Left lung (tissue), 10 donors: Measurements from ENCODE around the gene DTNB. TPM values are rescaled to one million over a fixed set of nuclear protein-coding genes. Genes with fewer than 3 reads are reported as not detected.

ENCODE experiments used
- ATAC-seq: fragments of 200-7000 bp; cut with Tn5 transposase; one replicate; pipeline ENCODE4 v1.9.1; 2020; ENCODE audit warnings: moderate library complexity
- DNase-seq, 4 donors: peaks; one replicate each; pipeline ENCODE4 v3.0.0-alpha.2; 2013 to 2020
- H3K27ac ChIP-seq, 2 donors: fragments of 200-600 bp; sonication (generic) in 1 of 2; one replicate each; pipeline versions ENCODE4 v1.5.0 to v1.8.0; 2020 to 2021
- H3K27me3 ChIP-seq, 2 donors: fragments of 200-600 bp; sonication (generic) in 1 of 2; one replicate each; pipeline versions ENCODE4 v1.5.0 to v1.8.0; 2020 to 2021
- H3K36me3 ChIP-seq, 2 donors: fragments of 200-600 bp; sonication (generic) in 1 of 2; one replicate each; pipeline versions ENCODE4 v1.5.0 to v1.8.0; 2020 to 2021
- H3K4me1 ChIP-seq, 2 donors: fragments of 200-600 bp; one replicate each; pipeline ENCODE4 v1.8.0; 2021
- H3K4me3 ChIP-seq, 2 donors: fragments of 200-600 bp; sonication (generic) in 1 of 2; one replicate each; pipeline versions ENCODE4 v1.5.0 to v1.8.0; 2020 to 2021; ENCODE audit warnings: mild to moderate bottlenecking in 1 of 2
- H3K9me3 ChIP-seq, 2 donors: fragments of 200-600 bp; sonication (generic) in 1 of 2; one replicate each; pipeline versions ENCODE4 v1.5.0 to v1.8.0; 2020 to 2021
- intact Hi-C, 2 donors: fragments of 100-400 bp; cut with DNase I; formaldehyde crosslinking; loops; one replicate each; pipeline versions ENCODE4 v1.11.2 to v1.14.2; 2022
- polyA plus RNA-seq, 6 donors: library from polyadenylated mRNA; unstranded; fragments of 120-200 nt; gene quantifications; one replicate each; pipeline ENCODE4 v1.2.1, GENCODE V29; 2013; ENCODE audit not compliant: insufficient read length in 6 of 6
- total RNA-seq, 2 donors: library from RNA; stranded (reverse); fragmentation: NEBNext Ultra II Directional; extraction: Animal tissue kit (Norgen Biotek cat#: 25700); gene quantifications; one replicate each; pipeline ENCODE4 v1.2.1, GENCODE V29; 2021
- TF ChIP-seq, protein P1 (sequence below), 2 donors: fragments of 200-600 bp; sonication (generic) in 1 of 2; IDR thresholded peaks; one replicate each; pipeline versions ENCODE4 v1.5.0 to v1.8.0; 2021; ENCODE audit warnings: antibody characterized with exemption in 2 of 2
- donor health status: DM: no; HTN: yes; CAD: no.
- donor health status: DM: no; HTN: no; CAD: no.

DTNB gene
- total and polyA plus RNA-seq, 8 donors, result 17.6 to 32.5 (median 29.5) TPM

DNA sequence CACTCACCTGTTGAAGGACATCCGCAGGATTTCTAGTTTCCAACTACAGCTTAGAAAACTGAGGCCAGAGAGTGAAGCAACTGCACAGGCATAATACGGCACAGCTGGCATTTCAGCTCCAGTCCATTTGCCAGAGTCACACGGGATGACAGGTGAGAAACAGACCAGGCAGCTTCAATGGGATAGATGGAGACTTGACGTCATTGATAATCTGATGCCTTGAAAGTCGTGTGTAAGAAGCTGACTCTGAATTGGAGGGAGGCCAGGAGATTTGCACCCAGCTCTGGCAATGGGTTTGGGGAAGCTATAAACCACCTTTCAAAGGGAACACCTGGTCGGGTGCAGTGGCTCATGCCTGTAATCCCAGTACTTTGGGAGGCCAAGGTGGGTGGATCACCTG lies 319.3 kb downstream of the DTNB start:
- H3K36me3 ChIP-seq, result no peaks in the 10 kb centered on the region
- intact Hi-C loops, result no loop called here
- H3K27me3 ChIP-seq, result no peaks in the 10 kb centered on the region
- TF ChIP-seq, protein P1, sequence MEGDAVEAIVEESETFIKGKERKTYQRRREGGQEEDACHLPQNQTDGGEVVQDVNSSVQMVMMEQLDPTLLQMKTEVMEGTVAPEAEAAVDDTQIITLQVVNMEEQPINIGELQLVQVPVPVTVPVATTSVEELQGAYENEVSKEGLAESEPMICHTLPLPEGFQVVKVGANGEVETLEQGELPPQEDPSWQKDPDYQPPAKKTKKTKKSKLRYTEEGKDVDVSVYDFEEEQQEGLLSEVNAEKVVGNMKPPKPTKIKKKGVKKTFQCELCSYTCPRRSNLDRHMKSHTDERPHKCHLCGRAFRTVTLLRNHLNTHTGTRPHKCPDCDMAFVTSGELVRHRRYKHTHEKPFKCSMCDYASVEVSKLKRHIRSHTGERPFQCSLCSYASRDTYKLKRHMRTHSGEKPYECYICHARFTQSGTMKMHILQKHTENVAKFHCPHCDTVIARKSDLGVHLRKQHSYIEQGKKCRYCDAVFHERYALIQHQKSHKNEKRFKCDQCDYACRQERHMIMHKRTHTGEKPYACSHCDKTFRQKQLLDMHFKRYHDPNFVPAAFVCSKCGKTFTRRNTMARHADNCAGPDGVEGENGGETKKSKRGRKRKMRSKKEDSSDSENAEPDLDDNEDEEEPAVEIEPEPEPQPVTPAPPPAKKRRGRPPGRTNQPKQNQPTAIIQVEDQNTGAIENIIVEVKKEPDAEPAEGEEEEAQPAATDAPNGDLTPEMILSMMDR (IDR thresholded peaks at IDR 0.05), result no peak
- ATAC-seq, result no peak
- no peak overlapping the region for H3K27ac ChIP-seq
- peaks cover 0 to 2% of the 10 kb centered on the region in 2 donors for H3K9me3 ChIP-seq
- H3K4me3 ChIP-seq, result no peak overlapping the region
- DNase-seq, result no peak
- peaks cover 0 to 5% of the 10 kb centered on the region in 2 donors for H3K4me1 ChIP-seq

DNA sequence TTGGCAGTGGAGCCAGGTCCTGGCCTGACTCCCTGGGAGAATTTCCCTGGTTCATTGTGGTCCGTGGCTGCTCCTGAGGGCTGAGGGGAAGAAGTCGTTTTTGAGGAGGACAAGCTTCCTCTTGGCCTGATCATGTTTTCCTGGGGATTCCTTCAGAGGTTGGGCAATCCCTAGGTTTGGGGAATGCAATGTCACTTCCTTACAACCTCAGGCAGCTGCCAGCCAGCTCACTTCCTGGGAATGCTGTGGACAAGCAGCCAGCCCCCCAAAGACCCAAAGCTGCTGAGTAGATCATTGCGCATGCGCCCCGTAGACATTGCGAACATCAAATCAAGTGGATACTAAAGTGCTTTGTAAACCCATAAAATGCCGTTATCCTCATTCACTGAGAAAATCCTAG lies 324.0 kb downstream of the DTNB start:
- Histone ChIP-seq H3K9me3 (peaks cover 0 to 2% of the 10 kb centered on the region in 2 donors), H3K27ac (no peak overlapping the region), H3K36me3 (no peaks in the 10 kb centered on the region), H3K4me1 (peaks cover 0 to 5% of the 10 kb centered on the region in 2 donors), H3K27me3 (no peaks in the 10 kb centered on the region), H3K4me3 (no peak overlapping the region)
- DNase-seq (no peak), ATAC-seq (no peak)
- TF ChIP-seq, protein P1 (IDR thresholded peaks at IDR 0.05), result no peak
- intact Hi-C loops, result no loop called here

DNA sequence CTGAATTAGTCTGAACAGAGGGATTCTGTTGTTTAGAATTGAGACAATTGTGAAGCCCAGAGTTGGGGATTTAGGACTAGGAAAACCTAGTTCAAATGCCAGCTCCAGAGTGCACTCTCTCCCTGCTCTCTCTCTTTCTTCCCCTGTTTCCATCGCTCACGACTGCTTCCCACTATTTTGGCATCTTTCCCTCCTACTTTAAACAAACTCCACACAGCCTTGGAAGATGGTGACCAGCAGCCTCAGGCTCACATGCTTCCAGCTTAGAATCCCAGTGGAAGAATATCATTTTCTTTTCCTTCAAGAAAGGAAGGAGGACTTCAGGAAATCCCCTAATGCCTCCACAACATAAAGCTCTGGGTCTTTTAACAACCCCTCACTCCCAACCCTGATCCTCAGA lies 325.5 kb downstream of the DTNB start:
- Histone ChIP-seq H3K4me1 (peaks cover 0 to 8% of the 10 kb centered on the region in 2 donors), H3K4me3 (no peak overlapping the region), H3K9me3 (peaks cover 0 to 2% of the 10 kb centered on the region in 2 donors), H3K36me3 (no peaks in the 10 kb centered on the region), H3K27me3 (no peaks in the 10 kb centered on the region), H3K27ac (no peak overlapping the region)
- ATAC-seq (no peak), DNase-seq (peak in 1 of 4 donors; percentile 60)
- TF ChIP-seq, protein P1 (IDR thresholded peaks at IDR 0.05), result no peak
- intact Hi-C loops, result no loop called here

DNA sequence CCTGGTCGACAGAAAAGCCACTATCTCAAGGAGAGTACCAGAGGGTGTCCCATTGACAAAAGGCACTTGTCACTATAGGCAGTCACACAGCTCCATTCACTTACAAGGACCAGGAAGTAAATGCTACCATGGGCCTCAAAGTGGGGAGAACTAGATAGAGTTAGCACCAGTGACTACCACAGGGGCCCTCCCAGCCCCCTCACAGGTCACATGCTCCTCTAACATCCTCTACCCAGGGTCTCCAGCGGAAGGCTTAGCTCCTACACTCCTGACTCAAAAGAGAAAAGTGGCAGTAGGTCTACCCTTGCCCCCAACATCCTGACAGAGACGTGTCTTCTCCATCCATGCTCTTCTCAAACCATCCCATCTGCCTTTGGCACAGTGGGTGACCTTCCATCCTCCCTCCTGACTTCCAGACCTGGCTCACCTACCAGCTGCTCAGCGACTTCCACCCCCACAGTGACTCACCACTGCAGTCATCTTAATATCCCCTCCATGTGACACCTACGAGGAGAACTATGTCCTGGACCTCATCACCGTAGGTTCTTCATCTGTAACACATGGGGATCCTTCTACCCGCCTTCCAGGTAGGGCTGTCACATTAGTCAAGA lies 326.1 kb downstream of the DTNB start:
- Histone ChIP-seq H3K27ac (no peak overlapping the region), H3K4me3 (no peak overlapping the region), H3K4me1 (peaks cover 0 to 13% of the 10 kb centered on the region in 2 donors), H3K27me3 (no peaks in the 10 kb centered on the region), H3K9me3 (peaks cover 0 to 2% of the 10 kb centered on the region in 2 donors), H3K36me3 (no peaks in the 10 kb centered on the region)
- ATAC-seq, result no peak
- DNase-seq, result no peak
- intact Hi-C loops, result no loop called here
- TF ChIP-seq, protein P1 (IDR thresholded peaks at IDR 0.05), result no peak

DNA sequence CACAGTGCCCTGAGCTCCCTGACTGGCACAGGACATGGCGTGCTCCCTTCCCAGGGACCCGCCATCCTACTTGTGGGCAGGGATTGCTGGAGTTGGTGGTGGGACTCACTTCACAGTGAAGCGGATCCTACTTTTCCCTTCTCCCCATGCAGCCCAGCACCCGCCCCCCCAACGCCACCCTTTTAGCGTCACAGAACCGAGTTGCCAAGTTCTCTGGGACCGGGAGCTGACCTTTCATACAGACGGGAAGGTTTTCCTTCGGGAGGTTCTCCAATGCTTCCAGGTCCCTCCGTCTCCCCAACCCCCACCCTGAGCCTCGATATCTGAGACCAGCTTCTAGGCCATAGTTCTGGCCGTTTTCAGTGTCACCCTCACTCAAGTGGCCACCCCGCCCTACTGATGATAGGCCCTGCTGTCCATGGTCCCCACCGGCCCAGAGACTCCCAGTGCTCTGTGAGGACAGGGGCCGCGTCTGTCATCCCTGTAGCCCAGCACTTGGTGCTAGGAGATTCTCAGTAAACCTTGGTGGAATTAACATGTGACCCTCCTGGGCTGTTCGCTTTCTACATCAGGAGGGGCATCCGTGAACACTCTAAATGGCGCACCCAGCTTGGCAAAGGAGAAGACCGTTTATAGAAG lies 330.1 kb downstream of the DTNB start:
- Histone ChIP-seq H3K9me3 (no peaks in the 10 kb centered on the region), H3K27me3 (no peaks in the 10 kb centered on the region), H3K4me1 (peaks cover 12 to 30% of the 10 kb centered on the region in 2 donors), H3K4me3 (no peak overlapping the region), H3K27ac (no peak overlapping the region), H3K36me3 (no peaks in the 10 kb centered on the region)
- intact Hi-C loops, result no loop called here
- TF ChIP-seq, protein P1 (IDR thresholded peaks at IDR 0.05), result no peak
- DNase-seq (no peak), ATAC-seq (no peak)
